Putamen (tissue), 1 donor: ENCODE measurements around the gene PITHD1.
"Not testable (repeated sequence)": the region's sequence is repeated elsewhere in the genome, so short reads cannot be mapped to it uniquely, and the experiment has no call there.

Experiments used
- DNase-seq: peaks from one replicate; pipeline ENCODE4 v3.0.0-alpha.2; 2016; ENCODE audit warnings: low spot score

The PITHD1 gene

DNA sequence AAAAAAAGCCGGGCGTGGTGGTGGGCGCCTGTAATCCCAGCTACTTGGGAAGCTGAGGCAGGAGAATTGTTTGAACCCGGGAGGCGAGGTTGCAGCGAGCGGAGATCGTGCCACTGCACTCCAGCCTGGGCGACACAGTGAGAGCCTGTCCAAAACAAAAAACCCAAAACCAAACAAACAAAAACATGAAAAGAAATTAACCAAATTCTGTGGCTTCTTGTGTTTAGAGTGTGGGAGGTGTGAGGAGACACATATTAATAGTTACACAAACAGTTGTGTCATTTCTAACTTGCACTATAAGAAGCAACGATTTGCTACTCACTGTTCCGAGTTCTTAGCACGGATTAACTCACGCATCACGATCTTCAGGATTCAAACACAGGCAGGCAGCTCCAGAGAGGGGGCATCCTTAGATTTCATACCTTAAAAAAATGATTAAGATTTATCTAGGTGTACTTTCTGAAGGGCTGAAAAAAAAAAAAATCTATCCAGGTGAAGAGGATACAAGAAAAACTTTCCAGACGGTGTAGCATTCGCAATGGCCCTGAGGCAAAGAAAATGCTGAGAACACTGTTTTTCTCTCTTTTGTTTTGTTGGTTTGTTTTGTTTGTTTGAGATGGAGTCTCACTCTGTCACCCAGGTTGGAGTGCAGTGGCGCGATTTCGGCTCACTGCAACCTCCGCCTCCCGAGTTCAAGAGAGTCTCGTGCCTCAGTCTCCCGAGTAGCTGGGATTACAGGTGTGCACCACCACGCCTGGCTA is 47.7 kb downstream of the PITHD1 start:
- no peak for DNase-seq

DNA sequence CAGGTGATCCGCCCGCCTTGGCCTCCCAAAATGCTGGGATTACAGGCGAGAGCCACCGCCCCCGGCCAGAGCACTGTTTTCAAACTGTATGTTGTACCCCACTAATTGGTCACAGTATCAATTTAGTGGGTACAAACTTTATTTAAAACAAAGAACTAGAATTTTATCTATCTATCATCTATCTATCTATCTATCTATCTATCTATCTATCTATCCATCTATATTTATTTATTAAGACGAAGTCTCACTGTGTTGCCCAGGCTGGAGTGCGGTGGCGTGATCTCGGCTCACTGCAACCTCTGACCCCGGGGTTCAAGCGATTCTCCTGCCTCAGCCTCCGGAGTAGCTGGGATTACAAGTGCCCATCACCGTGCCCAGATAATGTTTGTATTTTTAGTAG is 48.4 kb downstream of the PITHD1 start:
- DNase-seq = not testable (repeated sequence)

DNA sequence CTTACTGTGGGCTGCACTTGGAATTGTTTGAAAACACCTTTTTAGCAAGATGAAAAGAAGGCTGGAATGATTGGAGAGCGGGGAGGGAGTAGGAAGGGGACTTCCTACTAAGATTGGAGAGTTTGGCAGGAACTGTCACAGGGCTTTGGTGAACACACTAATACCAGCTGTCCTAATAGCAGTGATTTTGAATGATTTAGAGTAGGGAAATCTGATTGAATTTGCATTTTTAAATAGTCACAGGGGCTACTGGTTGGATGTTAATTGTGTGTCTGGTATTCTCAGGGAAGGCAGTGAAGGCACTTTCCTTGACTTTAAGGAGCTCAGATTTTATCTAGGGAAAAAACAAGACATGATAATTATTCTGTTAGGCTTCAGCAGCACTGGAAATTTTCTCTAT is 49.5 kb downstream of the PITHD1 start:
- no peak for DNase-seq

DNA sequence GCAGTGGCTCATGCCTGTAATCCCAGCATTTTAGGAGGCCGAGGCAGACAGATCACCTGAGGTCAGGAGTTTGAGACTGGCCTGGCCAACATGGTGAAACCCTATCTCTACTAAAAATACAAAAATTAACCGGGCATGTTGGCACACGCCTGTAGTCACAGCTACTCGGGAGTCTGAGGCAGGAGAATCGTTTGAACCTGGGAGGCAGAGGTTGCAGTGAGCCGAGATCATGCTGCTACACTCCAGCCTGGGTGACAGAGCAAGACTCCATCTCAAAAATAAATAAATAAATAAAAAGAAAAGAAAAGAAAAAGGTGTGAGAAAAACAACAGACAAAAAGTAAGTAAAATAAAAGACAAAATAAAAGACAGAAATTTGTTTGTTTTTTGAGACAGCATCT is 55.9 kb downstream of the PITHD1 start:
- not testable (repeated sequence) for DNase-seq

DNA sequence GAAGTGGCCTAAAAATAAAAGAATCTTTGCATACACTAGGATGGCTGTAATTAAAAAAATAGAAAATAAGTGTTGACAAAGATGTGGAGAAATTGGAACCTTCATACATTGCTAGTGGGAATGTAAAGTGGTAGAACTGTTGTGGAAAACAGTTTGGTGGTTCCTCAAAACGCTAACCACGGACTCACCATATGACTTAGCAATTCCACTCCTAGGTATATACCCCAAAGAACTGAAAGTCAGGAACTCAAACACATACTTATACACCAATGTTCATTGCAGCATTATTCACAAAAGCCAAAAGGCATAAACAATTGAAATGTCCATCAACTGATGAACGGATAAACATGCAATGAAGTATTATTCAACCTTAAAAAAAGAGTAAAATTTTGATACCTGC is 57.8 kb downstream of the PITHD1 start:
- no peak for DNase-seq
